Measurements from ENCODE around the gene KLHL28.

The KLHL28 gene

GRCh38 chr14:44963775-44964380, 2.1 kb upstream of the KLHL28 start:
- peak overlapping the region; percentile 94 for H3K4me3 ChIP-seq
- TF ChIP-seq EZH2 (IDR thresholded peaks at IDR 0.05) (no peak), FOXP2 (optimal IDR thresholded peaks at IDR 0.05; ENCODE audit: control extremely low read depth, extremely low read length, insufficient read depth) (no peak), POLR2AphosphoS5 (IDR thresholded peaks at IDR 0.05; ENCODE audit: borderline replicate concordance, low read depth, low read length) (no peak)
- H3K36me3 ChIP-seq (ENCODE audit: insufficient read depth, low read length), result peaks cover 4% of the 10 kb centered on the region
- peak overlapping the region; percentile 69 for H3K9ac ChIP-seq (ENCODE audit: insufficient read length)
- no peak for DNase-seq (ENCODE audit: low read depth, low spot score)
- H3K27ac ChIP-seq, result no peak overlapping the region
- no peaks in the 10 kb centered on the region for H3K9me3 ChIP-seq (ENCODE audit: low read depth, low read length)

GRCh38 chr14:44963044-44963528, 1.3 kb upstream of the KLHL28 start:
- H3K36me3 ChIP-seq (ENCODE audit: insufficient read depth, low read length), result no peaks in the 10 kb centered on the region
- peak overlapping the region; percentile 94 for H3K4me3 ChIP-seq
- H3K27ac ChIP-seq, result no peak overlapping the region
- no peaks in the 10 kb centered on the region for H3K9me3 ChIP-seq (ENCODE audit: low read depth, low read length)
- DNase-seq (ENCODE audit: low read depth, low spot score), result no peak
- peak overlapping the region; percentile 69 for H3K9ac ChIP-seq (ENCODE audit: insufficient read length)
- TF ChIP-seq POLR2AphosphoS5 (IDR thresholded peaks at IDR 0.05; ENCODE audit: borderline replicate concordance, low read depth, low read length), result no peak
- no peak for TF ChIP-seq FOXP2 (optimal IDR thresholded peaks at IDR 0.05; ENCODE audit: control extremely low read depth, extremely low read length, insufficient read depth)

GRCh38 chr14:44962334-44963043, 742 bp upstream of the KLHL28 start:
- TF ChIP-seq EZH2 (IDR thresholded peaks at IDR 0.05) (no peak), POLR2AphosphoS5 (IDR thresholded peaks at IDR 0.05; ENCODE audit: borderline replicate concordance, low read depth, low read length) (no peak), FOXP2 (optimal IDR thresholded peaks at IDR 0.05; ENCODE audit: control extremely low read depth, extremely low read length, insufficient read depth) (no peak)
- Histone ChIP-seq H3K9ac (ENCODE audit: insufficient read length) (peak overlapping the region; percentile 69), H3K36me3 (ENCODE audit: insufficient read depth, low read length) (no peaks in the 10 kb centered on the region)

GRCh38 chr14:44961151-44961553, 595 bp downstream of the KLHL28 start:
- TF ChIP-seq FOXP2 (optimal IDR thresholded peaks at IDR 0.05; ENCODE audit: control extremely low read depth, extremely low read length, insufficient read depth) (no peak), EZH2 (IDR thresholded peaks at IDR 0.05) (no peak), POLR2AphosphoS5 (IDR thresholded peaks at IDR 0.05; ENCODE audit: borderline replicate concordance, low read depth, low read length) (no peak)
- Histone ChIP-seq H3K36me3 (ENCODE audit: insufficient read depth, low read length) (no peaks in the 10 kb centered on the region), H3K9ac (ENCODE audit: insufficient read length) (peak overlapping the region; percentile 74), H3K4me3 (peak overlapping the region; percentile 94), H3K9me3 (ENCODE audit: low read depth, low read length) (no peaks in the 10 kb centered on the region), H3K27ac (peak overlapping the region; percentile 65)
- no peak for DNase-seq (ENCODE audit: low read depth, low spot score)

More at GRCh38 chr14:44962334-44963043, 742 bp upstream of the KLHL28 start:
- Histone ChIP-seq H3K27ac (no peak overlapping the region), H3K9me3 (ENCODE audit: low read depth, low read length) (no peaks in the 10 kb centered on the region), H3K4me3 (peak overlapping the region; percentile 94)
- no peak for DNase-seq (ENCODE audit: low read depth, low spot score)

DNA sequence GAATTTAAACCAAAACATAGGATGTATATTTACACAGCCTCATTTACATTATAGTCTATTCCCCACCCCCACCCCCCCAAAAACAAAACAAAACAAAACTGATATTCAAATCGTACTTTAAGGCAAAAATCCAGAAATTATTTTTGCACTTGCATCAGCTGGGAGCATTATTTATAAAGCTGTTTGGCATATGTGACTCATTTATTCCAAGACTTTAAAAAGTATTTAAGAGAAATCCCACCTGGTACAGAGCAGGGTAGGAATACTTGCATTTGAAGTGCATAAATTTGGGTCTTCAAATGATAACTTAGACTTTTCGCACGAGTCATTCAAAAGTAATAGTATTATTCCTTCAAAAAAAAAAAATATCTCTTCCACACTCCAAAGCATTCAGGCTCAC, 1.1 kb downstream of the KLHL28 start:
- TF ChIP-seq POLR2AphosphoS5 (IDR thresholded peaks at IDR 0.05; ENCODE audit: borderline replicate concordance, low read depth, low read length) (no peak), EZH2 (IDR thresholded peaks at IDR 0.05) (no peak), FOXP2 (optimal IDR thresholded peaks at IDR 0.05; ENCODE audit: control extremely low read depth, extremely low read length, insufficient read depth) (no peak)
- Histone ChIP-seq H3K27ac (0 out of 2 replicates have a peak overlapping the region, but pooled peaks have one; percentile 22), H3K9me3 (ENCODE audit: low read depth, low read length) (no peaks in the 10 kb centered on the region), H3K9ac (ENCODE audit: insufficient read length) (peak overlapping the region; percentile 74), H3K36me3 (ENCODE audit: insufficient read depth, low read length) (no peaks in the 10 kb centered on the region), H3K4me3 (peak overlapping the region; percentile 94)
- no peak for DNase-seq (ENCODE audit: low read depth, low spot score)

GRCh38 chr14:44960146-44960545, 1.6 kb downstream of the KLHL28 start:
- peak overlapping the region; percentile 94 for H3K4me3 ChIP-seq
- no peak for DNase-seq (ENCODE audit: low read depth, low spot score)
- TF ChIP-seq EZH2 (IDR thresholded peaks at IDR 0.05), result no peak
- TF ChIP-seq POLR2AphosphoS5 (IDR thresholded peaks at IDR 0.05; ENCODE audit: borderline replicate concordance, low read depth, low read length), result no peak
- no peak for TF ChIP-seq FOXP2 (optimal IDR thresholded peaks at IDR 0.05; ENCODE audit: control extremely low read depth, extremely low read length, insufficient read depth)
- no peak overlapping the region for H3K27ac ChIP-seq
- H3K9me3 ChIP-seq (ENCODE audit: low read depth, low read length), result no peaks in the 10 kb centered on the region
- no peaks in the 10 kb centered on the region for H3K36me3 ChIP-seq (ENCODE audit: insufficient read depth, low read length)
- H3K9ac ChIP-seq (ENCODE audit: insufficient read length), result peak overlapping the region; percentile 74

DNA sequence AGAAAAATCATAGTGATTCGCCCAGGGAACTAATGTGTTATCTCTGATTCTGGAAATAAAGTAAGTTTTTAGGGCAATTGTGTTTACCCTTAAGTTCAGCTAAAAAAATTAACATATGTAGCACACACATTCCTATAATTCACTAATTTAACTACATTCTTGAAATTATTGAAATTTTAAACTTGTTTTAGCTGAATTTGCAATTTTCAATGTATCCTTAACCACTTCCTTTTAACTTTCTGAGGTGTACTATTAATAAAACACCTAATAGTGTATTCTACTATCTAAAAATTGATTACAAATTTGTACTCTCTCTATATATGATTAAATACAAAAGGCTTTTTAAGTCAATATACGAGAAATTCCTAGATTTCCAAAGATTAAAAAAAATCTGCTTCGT, 2.2 kb downstream of the KLHL28 start:
- H3K27ac ChIP-seq, result no peak overlapping the region
- peak overlapping the region; percentile 94 for H3K4me3 ChIP-seq
- H3K9ac ChIP-seq (ENCODE audit: insufficient read length), result peak overlapping the region; percentile 74
- no peak for TF ChIP-seq FOXP2 (optimal IDR thresholded peaks at IDR 0.05; ENCODE audit: control extremely low read depth, extremely low read length, insufficient read depth)
- no peak for TF ChIP-seq POLR2AphosphoS5 (IDR thresholded peaks at IDR 0.05; ENCODE audit: borderline replicate concordance, low read depth, low read length)
- no peak for TF ChIP-seq EZH2 (IDR thresholded peaks at IDR 0.05)
- DNase-seq (ENCODE audit: low read depth, low spot score), result no peak
- H3K36me3 ChIP-seq (ENCODE audit: insufficient read depth, low read length), result no peaks in the 10 kb centered on the region
- H3K9me3 ChIP-seq (ENCODE audit: low read depth, low read length), result no peaks in the 10 kb centered on the region

DNA sequence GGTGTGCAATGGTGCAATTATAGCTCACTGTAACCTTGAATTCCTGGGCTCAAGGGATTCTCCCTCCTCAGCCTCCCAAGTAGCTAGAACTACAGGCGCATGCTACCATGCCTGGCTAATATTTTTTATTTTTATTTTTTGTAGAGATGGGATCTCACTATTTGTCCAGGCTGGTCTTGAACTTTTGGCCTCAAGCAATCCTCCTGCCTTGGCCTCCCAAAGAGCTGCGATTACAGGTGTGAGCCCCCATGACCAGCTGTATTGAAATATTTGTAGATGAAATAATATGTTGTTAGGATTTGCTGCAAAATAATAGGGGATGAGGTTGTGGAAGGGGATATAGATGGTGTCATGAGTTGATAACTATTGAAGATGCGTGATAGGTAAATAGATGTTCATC, 4.9 kb downstream of the KLHL28 start:
- no peak for DNase-seq (ENCODE audit: low read depth, low spot score)
- Histone ChIP-seq H3K9ac (ENCODE audit: insufficient read length) (no peak overlapping the region), H3K36me3 (ENCODE audit: insufficient read depth, low read length) (no peaks in the 10 kb centered on the region), H3K4me3 (no peak overlapping the region), H3K9me3 (ENCODE audit: low read depth, low read length) (no peaks in the 10 kb centered on the region), H3K27ac (no peak overlapping the region)
- TF ChIP-seq FOXP2 (optimal IDR thresholded peaks at IDR 0.05; ENCODE audit: control extremely low read depth, extremely low read length, insufficient read depth), result no peak

All from SK-N-MC (cell line).